LNCAP (cell line): Measurements from ENCODE around the gene SUPT4H1.

ENCODE experiments used
- TF ChIP-seq, protein P1 (sequence below): fragments of 450-650 bp; IDR thresholded peaks from 2 replicates; pipeline ENCODE4 v1.5.1; 2017; ENCODE audit warnings: mild to moderate bottlenecking

SUPT4H1 gene

DNA sequence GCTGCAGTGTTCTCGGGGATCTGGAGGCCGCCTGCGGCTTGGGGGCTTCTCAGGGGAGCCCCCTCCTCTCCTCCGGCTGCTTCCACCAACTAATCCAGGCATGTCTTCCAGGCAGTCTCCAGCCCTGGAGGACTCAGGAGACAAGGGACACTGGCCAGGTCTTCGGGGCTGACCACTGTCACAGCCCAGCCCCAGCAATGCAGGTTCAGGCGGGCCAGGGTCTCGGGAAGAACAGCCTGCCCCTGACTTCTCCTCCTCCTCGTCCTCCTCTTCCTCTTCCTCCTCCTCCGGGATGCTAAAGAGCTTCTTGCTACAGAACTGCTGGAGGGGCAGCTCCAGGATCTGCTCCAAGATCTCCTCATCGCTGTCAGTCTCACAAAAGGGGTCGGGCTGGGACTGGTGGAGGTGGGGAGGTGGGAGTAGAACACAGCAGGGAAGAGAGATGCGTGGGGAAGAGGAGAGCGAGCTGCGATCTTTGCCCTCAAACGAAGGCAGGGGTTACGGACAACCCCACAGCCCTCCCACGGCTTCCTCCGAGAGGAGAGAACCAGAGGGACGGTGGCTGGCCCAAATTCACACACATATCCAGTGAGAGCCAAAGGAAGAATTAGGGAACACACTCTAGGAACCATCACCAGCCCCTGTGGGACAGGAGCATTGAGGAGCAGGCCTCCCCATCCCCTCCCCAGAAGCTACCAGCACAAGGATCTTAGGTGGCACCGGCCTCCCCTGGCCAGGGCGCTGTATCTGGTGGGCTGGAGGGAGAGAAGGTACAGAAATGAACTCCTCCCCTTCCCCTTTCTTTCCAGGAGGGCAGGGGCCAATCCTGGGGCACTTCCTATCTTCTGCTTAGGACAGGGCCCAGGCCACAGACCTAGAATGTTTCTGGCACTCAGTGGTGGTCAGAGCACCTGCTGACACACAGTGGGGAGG is 42.8 kb downstream of the SUPT4H1 start:
- TF ChIP-seq, protein P1, sequence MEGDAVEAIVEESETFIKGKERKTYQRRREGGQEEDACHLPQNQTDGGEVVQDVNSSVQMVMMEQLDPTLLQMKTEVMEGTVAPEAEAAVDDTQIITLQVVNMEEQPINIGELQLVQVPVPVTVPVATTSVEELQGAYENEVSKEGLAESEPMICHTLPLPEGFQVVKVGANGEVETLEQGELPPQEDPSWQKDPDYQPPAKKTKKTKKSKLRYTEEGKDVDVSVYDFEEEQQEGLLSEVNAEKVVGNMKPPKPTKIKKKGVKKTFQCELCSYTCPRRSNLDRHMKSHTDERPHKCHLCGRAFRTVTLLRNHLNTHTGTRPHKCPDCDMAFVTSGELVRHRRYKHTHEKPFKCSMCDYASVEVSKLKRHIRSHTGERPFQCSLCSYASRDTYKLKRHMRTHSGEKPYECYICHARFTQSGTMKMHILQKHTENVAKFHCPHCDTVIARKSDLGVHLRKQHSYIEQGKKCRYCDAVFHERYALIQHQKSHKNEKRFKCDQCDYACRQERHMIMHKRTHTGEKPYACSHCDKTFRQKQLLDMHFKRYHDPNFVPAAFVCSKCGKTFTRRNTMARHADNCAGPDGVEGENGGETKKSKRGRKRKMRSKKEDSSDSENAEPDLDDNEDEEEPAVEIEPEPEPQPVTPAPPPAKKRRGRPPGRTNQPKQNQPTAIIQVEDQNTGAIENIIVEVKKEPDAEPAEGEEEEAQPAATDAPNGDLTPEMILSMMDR: no peak

GRCh38 chr17:58308173-58308984 is 43.6 kb downstream of the SUPT4H1 start:
- TF ChIP-seq, protein P1: no peak; the same call in 1 of the 2 replicates

- TF ChIP-seq, protein P1: no peak
These were observed 44.4 kb downstream of the SUPT4H1 start for GRCh38 chr17:58307468-58308172.

DNA sequence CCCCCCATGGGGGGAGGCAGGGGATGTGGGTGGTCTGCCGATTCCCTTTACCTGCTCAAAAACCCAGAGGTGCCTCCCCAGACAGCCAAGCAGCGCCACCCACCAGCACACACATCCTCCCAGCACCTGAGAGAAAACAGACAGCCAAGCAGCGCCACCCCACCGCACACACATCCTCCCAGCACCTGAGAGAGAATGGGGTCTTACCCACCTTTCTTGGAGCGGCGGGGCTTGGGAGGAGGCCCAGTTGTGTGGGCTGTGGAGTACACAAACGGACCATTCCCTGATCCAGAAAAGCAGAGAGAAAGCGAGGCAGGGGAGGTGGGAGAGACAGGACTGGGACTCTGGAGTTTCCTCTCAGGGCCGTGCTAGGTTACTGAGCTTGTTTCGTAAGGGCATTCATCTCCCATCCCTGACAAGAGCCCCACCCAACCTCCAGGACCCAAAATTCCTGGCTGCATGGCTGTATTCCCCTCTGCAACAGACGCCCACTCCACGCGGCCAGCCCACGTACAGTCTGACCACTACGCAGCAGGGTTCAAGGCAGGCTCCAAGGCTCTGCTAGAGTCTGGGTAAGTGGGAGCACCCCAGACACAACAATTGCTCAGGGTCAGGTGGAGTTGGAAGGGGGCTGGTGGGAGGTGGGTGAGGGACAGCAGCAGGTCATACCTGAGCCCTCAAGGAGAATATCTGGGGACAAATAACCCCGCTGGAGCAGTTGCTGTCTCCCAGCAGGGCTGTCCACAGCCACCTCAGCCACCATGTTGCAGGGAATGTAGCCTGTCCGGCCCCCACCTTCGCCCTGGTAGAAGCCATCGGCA is 45.7 kb downstream of the SUPT4H1 start:
- TF ChIP-seq, protein P1: no peak

- TF ChIP-seq, protein P1: no peak
These were observed 46.4 kb downstream of the SUPT4H1 start for GRCh38 chr17:58305626-58306025.

DNA sequence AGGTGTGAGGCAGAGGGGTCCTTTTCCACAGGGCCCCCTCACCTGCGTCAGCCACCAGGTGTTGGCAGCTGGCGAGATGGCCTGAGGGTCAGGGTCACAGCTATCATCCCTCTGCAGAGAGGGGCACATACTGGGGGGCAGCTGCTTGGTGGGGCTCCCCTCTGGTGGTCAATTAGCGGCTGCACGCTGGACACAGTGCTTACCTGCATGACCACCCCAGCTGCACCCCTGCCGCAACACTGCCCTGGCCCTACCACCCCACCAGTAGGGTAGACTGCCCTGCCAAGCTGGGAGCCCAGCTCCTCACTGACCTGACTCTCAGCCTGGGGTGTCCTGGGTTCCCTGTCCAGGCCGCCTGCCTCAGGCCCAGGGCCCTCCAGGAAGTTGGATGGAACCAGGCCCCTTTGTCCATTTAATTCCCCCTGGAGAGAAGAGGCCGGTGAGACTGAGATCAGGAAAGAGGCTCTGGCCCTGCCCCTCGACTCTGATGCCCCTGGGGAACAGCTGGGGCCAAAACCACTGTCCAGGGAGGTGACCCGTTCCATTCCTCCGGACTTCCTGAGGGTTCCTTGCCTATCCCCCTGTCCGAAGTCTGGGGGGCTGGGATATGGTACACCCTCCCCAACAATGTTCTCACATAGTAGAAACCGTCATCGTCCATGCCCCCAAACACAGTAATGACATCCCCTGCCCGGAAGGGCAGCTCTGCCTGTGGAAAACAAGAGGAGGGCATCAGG is 47.1 kb downstream of the SUPT4H1 start:
- TF ChIP-seq, protein P1: no peak
